Activated naive CD4-positive, alpha-beta T cell (primary cell): ENCODE results near the gene SYNPO.

ENCODE experiments used
- DNase-seq, 4 experiments: peaks; one replicate each; lab custom pipeline; 2025; lab: John Stamatoyannopoulos, UW

The SYNPO gene

DNA sequence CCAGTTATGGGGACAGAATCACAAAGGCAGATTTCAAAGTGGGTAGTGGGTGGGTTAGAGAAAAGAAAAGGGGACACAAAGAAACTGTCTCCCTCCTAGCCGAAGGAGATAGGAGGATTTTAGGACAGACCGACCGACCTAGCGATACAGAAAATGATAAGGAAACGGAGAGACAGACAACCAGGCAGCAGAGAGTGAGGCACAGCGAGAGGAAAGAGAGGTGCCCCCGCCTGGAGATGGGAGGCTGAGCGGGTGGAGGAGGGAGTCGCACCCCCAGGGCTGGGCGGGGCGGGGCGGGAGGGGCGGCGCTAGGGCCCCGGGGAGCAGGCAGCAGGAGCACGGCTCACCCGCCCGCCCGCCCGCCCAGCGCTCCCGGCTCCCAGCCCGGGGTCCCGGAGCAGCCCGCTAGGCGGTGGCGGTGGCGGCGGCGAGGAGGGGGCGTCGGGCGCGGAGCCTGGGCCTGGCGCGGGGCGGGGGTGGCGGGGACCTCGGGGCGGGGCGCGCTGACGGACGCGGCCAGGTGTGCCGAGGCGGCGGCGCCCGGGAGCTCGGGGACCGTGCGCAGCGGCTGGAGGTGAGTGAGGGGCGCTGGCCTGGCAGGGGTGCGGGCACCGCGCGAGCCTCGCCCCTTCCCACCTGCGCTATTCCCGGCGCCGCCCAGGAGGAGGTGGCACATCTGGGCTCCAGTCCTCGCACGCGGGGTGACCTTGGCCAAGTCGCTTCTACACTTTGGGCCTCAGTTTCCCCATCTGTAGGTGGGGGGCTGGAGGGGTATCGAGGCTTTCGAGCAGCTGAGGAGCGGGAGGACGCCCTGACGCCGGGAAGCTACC, 15.9 kb upstream of the SYNPO start:
- peak in 1 of 4 experiments; percentile 46 for DNase-seq

DNA sequence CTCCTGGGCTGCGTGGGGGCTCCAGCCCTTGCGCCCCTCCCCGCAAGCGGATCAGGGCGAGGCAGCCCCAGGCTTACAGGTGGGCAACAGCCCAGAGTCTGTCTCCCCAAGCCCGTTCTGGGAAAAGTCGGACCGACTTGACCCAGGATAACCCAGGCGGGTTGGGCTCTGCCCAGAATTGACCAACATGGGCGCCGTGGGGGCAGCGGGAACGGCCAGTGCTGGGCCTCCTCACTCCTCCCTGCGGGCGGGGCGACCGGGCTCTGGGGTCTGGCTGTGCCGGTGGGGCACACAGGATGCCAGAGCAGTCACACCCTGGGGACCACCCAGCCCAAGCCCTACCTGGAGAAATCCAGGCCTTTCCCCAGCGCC, 15.3 kb upstream of the SYNPO start:
- no peak for DNase-seq

DNA sequence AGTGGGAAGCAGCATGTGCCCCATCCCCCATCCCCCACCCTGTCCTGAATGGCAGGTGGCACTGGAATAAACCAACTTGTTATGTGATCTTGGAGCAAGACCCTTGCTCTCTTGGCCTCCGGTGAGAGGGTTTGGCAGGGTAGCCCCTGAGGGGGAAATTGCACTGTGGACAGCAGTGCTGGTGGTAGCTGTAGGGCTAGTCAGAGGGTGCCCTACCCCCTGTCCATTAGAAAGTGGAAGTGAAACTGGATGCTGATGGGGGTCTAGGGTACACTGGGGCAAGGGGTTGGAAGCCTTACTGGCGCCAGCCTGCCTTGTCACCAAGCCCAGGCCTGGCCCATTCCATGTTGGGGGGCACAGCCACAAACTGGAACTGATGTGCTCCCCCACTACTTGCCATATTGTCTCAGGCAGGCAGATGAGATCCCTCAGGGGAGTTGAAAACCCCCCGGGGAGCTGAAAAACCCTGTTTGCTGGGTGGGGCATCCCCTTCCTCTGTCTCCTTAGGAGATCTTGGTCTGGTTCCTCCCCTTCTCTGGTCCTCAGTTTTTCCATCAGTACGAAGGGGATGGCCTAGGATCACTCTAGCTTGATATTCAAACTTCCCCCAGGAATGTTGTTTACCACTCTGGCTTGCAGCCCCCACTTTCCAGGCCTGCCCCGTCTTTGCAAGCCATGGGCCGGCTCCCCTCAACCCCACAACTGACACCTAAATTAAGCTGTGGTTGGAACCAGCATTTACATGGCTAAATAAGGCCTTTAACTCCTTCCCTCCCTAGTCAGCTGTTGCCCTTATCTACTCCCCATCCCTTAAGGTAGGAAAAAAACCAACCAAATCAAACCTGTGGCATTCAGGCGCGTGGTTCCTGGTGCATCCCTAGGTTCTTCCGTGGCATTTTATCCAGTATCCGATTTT, 14.4 kb upstream of the SYNPO start:
- DNase-seq, result no peak

DNA sequence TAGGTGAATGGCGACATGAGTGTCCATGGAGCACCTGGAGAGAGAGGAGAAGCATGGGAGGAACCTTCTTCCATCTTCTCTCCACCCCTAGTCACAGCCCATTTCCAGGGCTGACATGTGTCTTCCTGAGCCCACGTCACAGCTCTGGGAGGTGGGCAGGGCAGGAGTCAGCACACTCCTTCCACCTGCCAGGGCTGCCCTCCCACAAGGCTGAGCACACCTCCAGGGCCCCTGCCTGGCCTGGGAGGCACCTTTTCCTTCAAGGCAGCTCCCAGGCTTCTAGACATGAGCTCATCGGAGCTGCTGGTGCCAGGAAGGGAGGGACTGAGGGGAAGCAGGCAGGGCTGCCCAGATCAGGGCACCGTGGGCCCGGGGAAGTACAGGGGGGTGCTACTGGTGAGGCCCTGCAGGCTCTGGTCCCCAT, 13.6 kb upstream of the SYNPO start:
- DNase-seq, result no peak

DNA sequence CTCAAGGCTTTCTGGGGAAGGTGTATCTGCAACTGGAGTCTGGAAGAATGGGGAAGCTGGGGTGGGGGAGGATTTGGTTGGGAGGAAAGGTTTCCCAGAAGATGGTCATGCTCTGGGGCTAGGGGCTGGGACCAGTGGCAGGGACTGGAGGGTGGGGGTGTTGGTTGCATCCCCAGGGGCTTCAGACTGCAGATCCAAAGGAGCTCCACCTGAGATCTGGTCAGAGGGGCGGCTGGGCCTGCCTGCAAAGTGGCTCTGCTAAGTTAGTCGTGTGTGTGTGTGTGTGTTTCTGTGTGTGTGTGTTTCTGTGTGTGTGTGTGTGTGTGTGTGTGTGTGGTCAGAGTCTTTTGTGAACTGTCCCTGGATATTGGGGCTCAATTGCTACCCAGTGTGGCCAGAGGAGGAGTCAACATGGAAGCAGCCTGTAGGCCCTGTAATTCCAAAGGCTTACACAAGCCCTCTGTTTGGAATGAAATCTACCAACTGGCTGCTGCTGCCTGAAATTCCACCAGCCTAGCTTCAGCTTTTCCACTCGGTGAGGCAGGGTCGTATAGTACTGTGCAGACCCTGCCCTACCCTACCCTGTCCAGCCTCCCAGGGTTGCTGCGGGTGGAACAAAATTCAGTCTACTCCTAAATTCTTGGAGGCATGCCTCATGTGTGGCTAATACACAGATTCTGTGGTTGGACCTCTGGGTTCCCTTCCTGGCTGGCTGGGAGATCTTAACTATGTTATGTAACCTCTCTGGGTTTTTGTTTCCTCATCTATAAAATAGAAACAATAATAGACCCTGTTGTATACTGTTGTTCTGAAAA, 12.5 kb upstream of the SYNPO start:
- DNase-seq, result no peak

DNA sequence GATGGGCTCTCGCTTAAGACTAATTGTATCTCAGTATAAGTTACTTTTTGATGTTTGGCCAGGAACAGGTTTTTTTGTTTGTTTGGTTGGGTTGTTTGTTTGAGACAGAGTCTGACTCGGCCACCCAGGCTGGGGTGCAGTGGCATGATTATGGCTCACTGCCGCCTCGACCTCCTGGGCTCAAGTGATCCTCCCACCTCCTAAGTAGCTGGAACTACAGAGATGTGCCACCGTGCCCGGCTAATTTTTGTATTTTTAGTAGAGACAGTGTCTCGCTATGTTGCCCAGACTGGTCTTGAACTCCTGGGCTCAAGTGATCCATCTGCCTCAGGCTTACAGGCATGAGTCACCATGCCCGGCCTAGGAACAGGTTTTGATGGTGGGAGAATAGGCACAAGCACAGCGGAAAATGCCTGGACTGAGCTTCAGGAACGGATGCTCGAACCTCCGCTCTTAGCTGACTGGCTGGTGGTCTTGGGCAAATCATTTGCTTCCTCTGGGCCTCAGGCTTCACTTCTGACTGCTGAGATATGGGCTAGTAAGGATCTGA, 11.4 kb upstream of the SYNPO start:
- DNase-seq, result no peak

DNA sequence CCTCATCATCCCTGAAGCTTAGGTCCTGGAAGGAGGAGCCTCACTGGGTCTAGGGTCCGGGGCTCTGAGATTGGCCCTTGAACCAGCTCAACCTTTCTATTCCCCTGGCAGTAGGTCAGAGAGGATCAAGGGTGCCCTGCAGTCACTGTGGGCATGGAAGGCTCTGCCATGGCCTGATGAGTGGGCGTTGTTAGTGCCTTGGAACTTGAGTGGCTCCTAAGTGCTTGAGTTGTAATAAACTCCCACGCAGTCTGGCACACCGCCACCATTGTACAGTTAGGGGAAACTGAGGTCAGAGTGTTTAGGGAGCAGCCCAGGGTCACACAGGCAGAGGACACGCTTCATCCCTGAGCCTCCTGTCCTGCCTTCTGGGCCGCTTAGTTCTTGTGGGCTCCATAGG, 10.4 kb upstream of the SYNPO start:
- no peak for DNase-seq

DNA sequence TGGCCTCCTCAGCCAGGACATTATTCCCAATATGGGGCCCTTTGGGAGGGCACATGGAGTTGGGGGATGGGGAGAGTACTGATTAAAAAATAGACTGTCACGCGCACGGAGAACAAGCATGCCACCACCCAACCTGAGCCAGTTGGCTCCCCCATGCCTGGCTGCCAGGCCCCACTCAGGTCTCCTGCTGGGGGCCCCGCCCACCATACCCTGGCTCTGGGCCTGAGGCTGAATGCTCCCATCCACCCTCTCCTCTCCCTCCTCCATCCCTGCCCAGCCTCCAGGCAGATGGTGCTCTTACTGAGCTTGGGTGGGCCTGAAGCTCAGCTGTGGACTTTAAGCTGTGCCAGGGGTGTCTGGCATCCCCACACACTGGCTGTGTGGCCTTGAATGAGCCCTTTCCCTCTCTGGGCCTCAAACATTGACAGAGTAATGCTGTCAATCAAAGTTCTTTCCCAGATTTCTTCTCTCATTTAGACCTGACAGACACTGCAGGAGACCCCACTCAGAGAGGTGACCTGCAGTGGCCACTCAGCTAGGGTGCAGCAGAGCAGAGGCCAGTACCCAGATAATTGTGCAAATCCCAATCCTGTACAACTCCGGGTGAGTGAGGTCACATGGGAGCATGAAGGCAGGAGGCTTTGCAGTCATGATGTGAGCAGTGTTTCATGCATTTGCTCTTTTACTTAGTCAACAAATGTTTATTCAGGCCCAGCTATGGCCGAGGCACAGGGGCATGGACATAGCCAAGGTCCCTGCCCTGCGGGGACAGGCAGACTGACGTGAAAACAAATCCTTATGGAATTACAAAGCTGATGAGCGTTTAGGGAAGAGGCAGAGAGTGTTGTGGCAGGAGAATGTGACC, 9.8 kb upstream of the SYNPO start:
- no peak for DNase-seq

DNA sequence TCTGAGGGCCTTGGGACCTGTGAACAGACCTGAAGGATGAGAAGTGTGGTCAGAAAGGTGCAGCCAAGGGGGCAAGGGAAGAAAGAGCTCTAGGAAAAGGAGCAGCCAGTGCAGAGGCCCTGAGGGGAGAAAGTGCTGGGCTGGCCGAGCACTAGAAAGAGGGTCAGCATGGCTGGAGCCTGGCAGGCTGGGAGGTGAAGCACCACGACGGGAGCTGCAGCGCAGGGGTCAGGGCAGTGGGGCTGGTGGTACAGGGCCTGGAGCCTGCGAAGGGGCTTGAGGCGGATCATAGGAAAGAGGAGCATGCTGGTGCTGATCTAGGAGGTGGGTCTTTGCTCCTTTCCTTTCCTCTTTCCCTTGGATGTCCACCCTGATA, 9.1 kb upstream of the SYNPO start:
- no peak for DNase-seq

DNA sequence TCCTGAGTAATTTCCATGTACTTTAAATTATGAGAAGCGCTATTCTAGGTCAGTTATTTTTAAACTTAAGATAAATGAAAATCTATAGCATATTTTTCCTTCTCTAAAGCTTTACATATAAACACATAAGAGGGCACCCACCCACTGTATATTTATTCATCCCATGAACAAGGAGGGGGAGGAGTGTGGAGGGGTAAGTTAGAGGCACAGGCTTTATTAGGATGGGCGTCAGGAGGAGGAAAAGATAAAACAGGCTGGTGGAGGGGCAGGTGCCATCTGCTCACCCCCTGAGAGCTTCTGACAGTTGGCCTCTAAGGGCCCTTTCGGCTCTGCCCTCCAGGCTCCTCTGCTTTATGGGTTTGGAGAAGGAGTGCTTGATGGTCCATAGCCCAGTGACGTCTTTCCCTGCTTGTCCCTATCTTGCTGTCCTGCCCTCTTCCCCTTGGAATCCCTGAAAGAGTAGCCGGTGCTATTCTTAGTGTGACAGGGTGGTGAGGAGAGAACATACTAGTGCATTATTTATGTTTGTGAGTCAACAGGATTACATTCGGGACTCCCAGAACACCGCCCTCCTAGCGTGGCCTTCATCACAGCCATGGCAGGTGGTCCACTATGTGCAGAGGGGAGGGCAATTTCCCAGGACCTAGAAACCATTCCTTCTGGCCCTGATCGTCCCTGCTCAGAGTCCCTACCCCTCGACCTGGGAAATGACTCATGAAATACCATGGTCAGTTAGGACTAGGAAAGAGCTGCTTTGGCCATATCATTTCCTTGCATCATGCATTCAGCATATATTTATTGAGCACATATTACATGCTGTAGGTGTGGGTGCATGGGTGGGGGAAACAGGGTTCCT, 7.9 kb upstream of the SYNPO start:
- DNase-seq, result no peak

DNA sequence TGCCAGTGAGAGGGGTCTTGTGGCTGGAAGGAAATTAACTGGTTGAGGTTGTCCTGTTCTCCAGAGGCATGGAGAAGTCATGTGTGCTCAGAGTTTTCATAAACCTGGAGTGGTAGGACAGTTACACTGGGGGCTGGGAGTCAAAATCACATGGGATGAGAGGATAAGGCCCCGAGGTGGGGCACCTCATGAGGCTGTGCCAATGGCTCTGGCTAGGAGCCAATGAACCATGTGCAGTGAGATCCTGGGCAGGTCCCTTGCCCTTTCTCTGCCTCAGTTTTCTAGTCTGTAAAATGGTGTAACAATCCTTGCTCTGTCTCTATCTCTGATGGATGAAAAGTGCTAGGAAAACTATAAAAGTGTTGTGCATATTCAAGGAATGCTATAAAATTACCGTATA, 7.0 kb upstream of the SYNPO start:
- DNase-seq, result no peak

DNA sequence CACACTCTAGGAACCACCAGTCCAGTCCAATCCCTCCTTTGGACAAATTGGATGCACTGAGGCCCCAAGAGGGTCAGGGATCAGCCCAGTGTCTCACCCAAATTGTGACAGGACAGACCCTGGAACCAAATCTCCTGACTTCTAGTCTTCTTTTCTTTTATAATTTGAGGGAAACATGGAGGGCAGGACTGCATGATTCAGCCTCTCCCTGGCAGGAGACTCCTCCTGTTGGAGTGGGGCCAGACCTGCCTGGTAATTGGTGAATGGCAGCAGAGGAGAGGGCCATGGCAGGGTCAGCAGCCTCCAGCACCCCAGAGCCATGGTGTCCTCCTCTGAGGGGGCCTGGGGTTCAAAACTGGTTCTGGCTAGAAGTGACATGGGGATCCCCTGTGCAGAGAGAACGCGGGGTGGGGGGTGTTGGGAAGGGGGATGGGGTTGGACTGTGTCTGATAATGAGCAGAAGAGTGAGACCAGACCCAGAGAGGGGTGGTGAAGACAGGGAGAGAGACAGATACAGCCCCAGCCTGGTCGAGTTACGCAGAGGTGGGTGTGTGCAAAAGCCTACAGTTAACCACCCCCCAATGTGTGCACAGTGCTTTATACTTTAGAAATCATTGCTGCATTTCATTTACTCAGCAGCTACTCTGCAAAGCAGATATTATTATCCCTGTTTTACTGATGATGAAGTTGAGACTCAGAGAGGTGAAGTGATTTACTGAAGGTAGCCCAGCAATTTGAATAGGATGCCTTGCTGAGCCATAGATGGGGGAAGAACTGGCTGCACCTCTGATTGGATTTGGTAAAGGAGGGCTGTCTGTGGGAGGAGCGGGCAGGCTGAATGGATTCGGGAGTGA, 3.8 kb upstream of the SYNPO start:
- DNase-seq, result no peak

DNA sequence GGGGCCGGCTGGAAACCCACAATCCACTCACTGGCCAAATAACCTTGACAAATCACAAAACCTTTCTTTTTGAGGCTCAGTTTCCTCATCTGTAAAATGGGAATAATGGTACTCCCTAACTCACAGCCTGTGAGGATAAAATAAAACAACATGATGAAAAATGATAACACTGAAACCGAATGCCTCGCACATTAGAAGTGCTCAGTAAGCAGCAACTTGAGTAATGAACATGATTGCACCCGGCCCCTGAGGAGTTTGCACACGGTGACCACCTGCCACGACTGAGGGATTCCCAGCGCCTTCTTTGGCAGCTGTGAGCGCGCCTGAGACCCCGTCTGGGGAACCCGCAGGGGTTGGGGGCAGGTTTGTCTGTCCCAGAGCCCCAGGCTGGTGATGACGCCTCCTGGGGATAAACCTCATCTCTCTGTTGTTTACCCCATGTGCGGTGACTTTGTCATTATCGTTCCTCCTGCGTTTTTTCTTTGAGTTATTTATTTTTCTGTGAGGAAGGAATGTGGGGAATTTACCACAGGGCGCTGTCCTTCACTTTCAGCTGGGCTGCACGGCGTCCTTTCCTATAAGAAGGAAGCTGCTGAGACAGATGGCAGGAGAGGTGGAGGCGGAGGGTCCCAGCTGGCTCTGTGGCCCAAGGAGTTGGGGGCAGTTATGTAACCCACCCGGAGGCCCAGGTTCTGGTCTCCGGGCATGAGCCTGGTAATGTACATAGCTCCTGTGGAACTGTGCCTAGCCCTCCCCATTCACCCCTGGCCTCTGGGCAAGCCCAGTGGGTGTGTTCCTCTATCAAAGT, 3.0 kb upstream of the SYNPO start:
- DNase-seq, result no peak

DNA sequence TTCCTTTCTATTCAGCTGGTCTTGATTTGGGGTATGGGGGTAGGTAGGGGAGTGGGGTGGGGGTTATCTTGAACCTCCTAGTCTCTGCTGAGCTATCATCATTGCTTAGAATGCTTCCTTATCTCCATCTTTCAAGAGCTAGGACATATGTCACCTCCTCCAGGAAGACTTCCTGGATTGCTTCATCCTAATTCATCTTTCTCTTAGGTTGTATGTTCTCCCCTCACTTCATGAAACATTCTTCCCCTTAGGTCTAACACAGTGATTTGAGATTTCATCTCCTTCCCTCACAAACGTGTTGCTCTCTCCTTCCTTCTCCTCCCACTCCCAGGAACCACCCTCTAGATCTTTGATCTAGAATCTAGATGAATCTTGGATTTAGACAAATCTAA, 2.4 kb upstream of the SYNPO start:
- DNase-seq, result no peak

DNA sequence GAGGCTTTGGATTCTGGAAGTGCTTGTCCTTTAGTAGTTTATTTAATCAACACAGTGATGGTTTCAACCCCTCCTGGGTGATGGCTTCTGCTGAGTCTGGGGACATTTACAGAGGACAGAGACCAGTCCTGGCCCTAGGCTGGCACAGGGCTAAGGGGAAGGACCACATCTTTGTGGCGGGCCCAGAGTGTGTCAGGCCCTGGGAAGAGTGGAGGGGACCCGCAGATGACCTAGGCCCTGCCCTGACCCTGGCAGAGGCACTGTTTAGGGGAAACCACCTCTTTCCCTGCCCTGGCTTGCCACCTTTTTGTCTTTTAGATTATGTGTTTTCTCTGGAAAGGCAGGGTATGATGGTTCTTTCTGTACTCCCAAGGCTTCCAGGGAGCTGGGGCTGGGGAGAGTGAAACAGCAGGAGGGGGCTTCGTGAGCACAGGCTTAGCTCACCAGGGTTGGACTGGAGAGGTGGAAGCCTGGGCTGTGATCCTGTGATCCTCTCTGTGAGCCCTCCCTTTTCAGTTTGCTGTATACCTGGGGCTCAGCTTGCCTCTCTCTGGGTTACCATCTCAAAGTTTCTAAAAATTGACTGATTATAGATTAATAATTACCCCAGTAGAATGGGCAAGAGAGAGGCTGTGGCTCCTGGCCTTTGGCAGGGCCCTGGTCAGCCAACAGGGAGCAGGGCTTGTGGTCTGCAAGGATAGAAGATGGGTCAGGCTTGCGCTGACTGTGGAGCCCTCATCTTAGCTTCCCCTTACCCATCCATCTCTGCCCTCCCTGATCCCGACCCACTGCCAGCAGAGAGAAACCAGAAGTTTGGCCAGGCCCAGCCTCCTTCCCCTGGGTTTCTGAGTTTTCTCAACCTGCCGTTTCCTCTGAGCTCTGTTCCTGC, 1.7 kb upstream of the SYNPO start:
- no peak for DNase-seq

DNA sequence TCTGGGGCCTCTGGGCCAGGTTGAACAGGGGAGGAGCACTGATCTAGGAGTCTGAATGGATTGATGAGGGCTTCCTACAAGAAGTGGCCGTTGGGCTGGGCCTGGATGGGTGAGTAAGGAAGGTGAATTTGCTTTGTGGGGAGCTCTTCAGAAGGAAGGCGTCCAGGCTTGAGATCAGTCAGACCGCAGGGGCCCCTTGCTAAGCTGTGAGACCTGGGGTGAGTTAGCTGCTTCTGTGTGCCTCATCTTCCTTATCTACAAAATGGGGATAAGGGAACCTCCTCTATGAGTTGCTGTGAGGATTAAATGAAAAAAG, 1.1 kb upstream of the SYNPO start:
- DNase-seq, result no peak

DNA sequence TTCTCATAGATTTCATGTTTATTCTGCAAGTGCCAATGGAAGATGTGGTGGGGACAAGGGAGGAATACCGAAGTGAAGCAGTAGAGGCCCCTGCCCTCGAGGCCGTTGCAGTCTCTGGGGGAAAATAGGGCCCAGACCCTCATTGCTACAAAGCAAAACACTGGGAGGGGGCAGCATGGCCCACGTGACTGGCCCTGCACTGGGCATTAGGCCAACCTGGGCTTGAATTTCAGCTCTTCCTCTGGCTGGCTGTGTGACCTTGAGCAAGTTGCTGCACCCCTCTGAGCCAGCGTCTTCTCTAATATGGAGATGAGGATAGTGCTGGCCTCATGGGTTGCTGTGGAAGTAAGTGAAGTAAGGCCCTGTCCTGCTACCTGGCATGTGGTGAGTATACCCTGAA, 709 bp upstream of the SYNPO start:
- DNase-seq, result no peak
